A549 treated with DMSO at 1 μM for 4 hours (cell line): ENCODE results near the gene SMG9. TPM values are rescaled to one million over a fixed set of nuclear protein-coding genes. Genes with fewer than 3 reads are reported as not detected.

Source experiments
- total RNA-seq: library from RNA; stranded (reverse); fragments of 200-300 nt; extraction: Qiagen RNA extraction; gene quantifications from 5 replicates; pipeline ENCODE4 v1.2.3, GENCODE V29; 2022; ENCODE audit warnings: low read depth

The SMG9 gene
- 45.3 to 77.8 TPM (median 63.7 TPM) in 5 replicates for total RNA-seq

DNA sequence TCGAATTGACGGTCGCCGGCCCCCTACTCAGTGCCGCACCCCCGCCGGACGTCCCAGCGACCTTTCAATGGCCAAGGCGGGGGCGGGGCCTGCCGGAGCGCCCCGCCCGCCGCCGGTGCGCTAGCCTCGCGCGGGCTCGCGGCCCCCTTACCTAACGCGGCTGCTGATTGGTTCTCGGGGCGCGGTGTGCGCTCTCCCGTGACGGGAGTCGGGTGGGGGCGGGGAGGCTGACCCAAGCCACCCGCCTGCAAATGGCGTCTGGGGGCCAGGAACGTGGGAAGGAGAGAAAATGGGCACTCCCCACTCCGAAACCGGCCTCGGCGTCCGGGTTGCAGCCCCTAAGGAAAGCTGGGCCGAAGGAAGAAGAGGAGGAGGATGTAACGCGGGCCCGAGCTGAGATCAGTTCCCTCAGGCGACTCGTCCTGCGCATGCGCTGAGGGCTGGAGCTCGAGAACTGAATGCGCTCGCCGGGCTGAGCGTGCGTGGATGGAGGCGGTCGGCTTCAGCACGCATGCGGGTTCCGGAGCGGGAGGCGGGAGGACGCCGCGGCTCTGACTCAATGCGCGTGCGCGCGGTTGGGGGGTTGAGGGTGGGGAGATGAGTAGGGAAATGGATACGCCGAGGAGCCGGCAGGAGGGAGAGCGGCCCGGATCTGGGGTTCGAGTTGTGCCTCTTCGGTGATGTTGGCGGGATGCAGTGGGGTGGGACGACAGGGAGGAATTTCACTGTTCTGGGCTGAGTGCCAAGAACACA is at the start of gene SMG9:
Gene SMG9, minus strand, starts transcription at position 460 of the 753 bp plus-strand sequence. CDS start 4,221 bp downstream, outside the sequence.

DNA sequence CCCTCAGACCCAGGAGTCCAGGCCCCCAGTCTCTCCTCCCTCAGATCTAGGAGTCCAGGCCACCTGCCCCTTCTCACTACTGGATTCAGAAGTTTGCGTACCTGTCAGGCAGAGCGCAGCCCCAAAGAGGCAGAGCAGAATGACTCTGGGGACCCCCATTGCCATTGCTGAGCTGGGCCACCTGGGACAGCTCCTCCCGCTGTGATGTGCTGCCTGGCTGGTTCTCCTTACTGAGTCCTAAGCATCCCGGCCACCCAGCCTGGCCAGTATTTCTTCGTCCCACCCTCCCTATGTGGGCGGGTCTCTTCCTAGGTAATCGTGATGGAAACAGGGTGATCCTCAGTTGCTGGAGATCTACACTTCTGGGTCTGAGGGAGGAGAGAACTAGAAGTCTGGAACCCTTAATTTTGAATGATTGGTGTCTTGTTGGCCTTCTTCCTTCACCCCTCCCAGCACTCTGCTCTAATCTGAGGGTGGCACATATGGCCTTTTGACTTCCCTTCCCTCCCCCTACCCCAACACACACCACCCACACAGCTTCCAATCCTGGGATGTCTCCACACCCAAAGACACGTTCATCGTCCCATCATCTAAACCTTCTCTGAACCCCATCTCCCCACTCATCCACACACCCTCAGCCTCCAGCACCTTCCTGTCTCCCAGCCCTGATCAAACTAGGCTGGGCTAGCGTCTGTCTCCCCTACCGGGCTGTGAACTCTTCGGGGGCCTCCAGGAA is 47.6 kb upstream of the SMG9 start, which contains the start of gene LYPD5:
Gene LYPD5, minus strand, starts transcription at position 232 of the 736 bp plus-strand sequence. Its CDS starts 67 bp downstream, at position 165.

DNA sequence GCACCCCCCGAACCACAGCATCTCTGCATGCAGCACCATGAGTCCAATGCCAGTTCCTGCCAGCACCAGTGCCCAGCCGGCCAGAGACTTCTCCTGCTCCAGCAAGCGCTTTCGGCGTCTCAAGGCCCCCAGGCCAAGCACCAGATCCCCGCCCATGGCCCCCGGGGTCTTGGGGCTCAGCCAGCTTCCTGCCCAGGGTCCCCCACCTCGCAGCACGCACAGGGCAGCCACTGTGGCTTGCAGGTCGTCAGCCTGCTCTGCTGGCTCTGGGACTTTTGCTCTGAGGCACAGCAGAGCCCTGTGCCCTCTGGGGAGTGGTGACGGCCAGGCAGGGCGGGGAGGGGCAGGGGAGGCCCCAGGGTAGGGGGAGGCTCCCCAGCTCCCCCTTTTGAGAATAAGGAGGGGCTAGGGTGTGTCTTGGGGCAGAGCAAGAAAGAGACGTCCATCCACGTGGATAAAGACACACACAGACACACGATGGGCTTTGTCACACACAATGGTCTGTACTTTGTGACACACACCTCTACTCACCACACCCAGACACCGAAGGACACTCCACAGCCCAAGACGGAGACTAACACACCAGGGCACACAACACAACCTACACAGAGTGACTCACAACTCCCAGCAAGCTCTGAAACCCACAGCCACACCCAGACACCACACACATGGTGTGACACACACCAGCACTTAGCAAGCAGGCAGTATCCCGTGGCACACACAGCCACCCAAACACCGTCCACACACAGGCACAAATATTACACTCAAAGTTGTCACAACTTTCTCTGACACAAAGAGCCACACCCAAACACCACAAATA is 26.2 kb upstream of the SMG9 start, which contains the start of gene KCNN4:
Gene KCNN4, minus strand, starts transcription at position 268 of the 820 bp plus-strand sequence. Its CDS starts 112 bp downstream, at position 156.

DNA sequence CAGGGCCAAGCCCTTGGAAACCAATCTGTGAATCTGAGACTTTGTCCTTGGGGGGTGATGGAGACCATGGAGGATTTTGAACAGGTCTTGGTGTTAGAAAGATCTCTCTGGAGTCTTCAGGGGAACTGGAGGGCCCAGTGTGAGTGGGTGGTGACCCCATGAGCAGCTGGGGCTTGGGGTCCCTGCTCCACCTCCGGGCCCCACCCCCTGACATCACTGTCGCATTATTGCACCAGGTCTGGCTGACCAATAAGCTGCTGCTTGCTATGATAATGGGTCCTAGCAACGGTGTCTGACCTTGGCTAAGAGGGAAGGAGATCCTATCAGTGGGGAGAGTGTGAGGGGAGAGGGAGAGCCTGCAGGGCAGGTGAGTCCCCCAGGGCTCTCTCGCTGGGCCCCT is 39.0 kb downstream of the SMG9 start, which contains the start of gene IRGC:
Gene IRGC, plus strand, starts transcription at position 301 of the 400 bp plus-strand sequence. CDS start 2,483 bp downstream, outside the sequence.

Other genes with a start within 250 kb of the SMG9 start
- gene ETHE1, start 227.8 kb downstream of the SMG9 start, total RNA-seq = 50.5 to 52.8 TPM (median 51.5 TPM) in 5 replicates
- gene ZNF575, start 221.8 kb downstream of the SMG9 start, total RNA-seq = 1.4 to 2.6 TPM (median 1.9 TPM) in 5 replicates
- gene XRCC1, start 179.4 kb downstream of the SMG9 start, total RNA-seq = 27.8 to 35.5 TPM (median 28.8 TPM) in 5 replicates
- 0.22 to 0.55 TPM (median 0.30 TPM) in 5 replicates for gene PINLYP, start 179.2 kb downstream of the SMG9 start, total RNA-seq
- gene IRGQ, start 158.8 kb downstream of the SMG9 start, total RNA-seq = 5.9 to 7.4 TPM (median 6.6 TPM) in 5 replicates
- gene ZNF576, start 158.4 kb downstream of the SMG9 start, total RNA-seq = 15.5 to 22.4 TPM (median 21.0 TPM) in 5 replicates
- 0.61 to 1.4 TPM (median 0.85 TPM) in 5 replicates for gene SRRM5, start 142.9 kb downstream of the SMG9 start, total RNA-seq
- 46.5 to 64.2 TPM (median 58.3 TPM) in 5 replicates for gene ZNF428, start 135.3 kb downstream of the SMG9 start, total RNA-seq
- gene CADM4, start 115.1 kb downstream of the SMG9 start, total RNA-seq = 7.6 to 10.8 TPM (median 8.5 TPM) in 5 replicates
- gene PLAUR, start 84.8 kb downstream of the SMG9 start, total RNA-seq = 111 to 140 TPM (median 128 TPM) in 5 replicates
- gene IRGC, start 38.9 kb downstream of the SMG9 start, total RNA-seq = not detected in 5 replicates
- gene KCNN4, start 26.0 kb upstream of the SMG9 start, total RNA-seq = 53.4 to 63.0 TPM (median 58.9 TPM) in 5 replicates
- 0.17 to 0.31 TPM (median 0.22 TPM) in 5 replicates for gene LYPD5, start 47.5 kb upstream of the SMG9 start, total RNA-seq
- 4.6 to 6.6 TPM (median 5.0 TPM) in 5 replicates for gene ZNF283, start 72.4 kb upstream of the SMG9 start, total RNA-seq
- gene ZNF404, start 129.0 kb upstream of the SMG9 start, total RNA-seq = 0.12 to 0.48 TPM (median 0.30 TPM) in 5 replicates
- gene ZNF45, start 180.3 kb upstream of the SMG9 start, total RNA-seq = 9.6 to 13.0 TPM (median 11.3 TPM) in 5 replicates
- 0.49 to 1.4 TPM (median 0.67 TPM) in 5 replicates for gene ZNF221, start 196.3 kb upstream of the SMG9 start, total RNA-seq
- 2.4 to 3.5 TPM (median 3.1 TPM) in 5 replicates for gene ZNF155, start 229.2 kb upstream of the SMG9 start, total RNA-seq
- 2.4 to 3.6 TPM (median 3.1 TPM) in 5 replicates for gene ZNF230, start 248.0 kb upstream of the SMG9 start, total RNA-seq